NCI-H1092 (cell line): ENCODE results near the gene CNKSR1.

Experiments
- DNase-seq: peaks from one replicate; lab custom pipeline; 2025; lab: John Stamatoyannopoulos, UW

Gene CNKSR1

GRCh38 chr1:26184883-26185282 lies 7.6 kb downstream of the CNKSR1 start:
- no peak for DNase-seq

GRCh38 chr1:26187882-26188281 lies 10.6 kb downstream of the CNKSR1 start:
- DNase-seq = no peak

GRCh38 chr1:26188477-26188876 lies 11.2 kb downstream of the CNKSR1 start:
- DNase-seq = no peak

- DNase-seq = no peak
Observed at GRCh38 chr1:26189331-26189730, 12.0 kb downstream of the CNKSR1 start.

- DNase-seq = no peak
Observed at GRCh38 chr1:26189751-26190275, 12.5 kb downstream of the CNKSR1 start.

- DNase-seq = peak; percentile 34
Observed at GRCh38 chr1:26190373-26190987, 13.2 kb downstream of the CNKSR1 start, which contains the start of gene CATSPER4. Gene CATSPER4 (plus strand): TSS chr1:26190602. CDS start chr1:26190628, 26 bp downstream.

GRCh38 chr1:26191739-26192138 lies 14.4 kb downstream of the CNKSR1 start:
- no peak for DNase-seq

- DNase-seq = no peak
Observed at GRCh38 chr1:26195805-26196204, 18.5 kb downstream of the CNKSR1 start.

- DNase-seq = no peak
Observed at GRCh38 chr1:26197301-26197700, 20.0 kb downstream of the CNKSR1 start.

- DNase-seq = no peak
Observed at GRCh38 chr1:26197813-26198212, 20.5 kb downstream of the CNKSR1 start.

- no peak for DNase-seq
Observed at GRCh38 chr1:26200413-26200812, 23.1 kb downstream of the CNKSR1 start.

- no peak for DNase-seq
Observed at GRCh38 chr1:26203642-26204318, 26.5 kb downstream of the CNKSR1 start.

- DNase-seq = no peak
Observed at GRCh38 chr1:26210147-26210870, 33.0 kb downstream of the CNKSR1 start.

- DNase-seq = no peak
Observed at GRCh38 chr1:26212726-26213125, 35.4 kb downstream of the CNKSR1 start.

- DNase-seq = no peak
Observed at GRCh38 chr1:26213335-26213905, 36.1 kb downstream of the CNKSR1 start.

GRCh38 chr1:26215246-26215645 lies 38.0 kb downstream of the CNKSR1 start:
- no peak for DNase-seq

- DNase-seq = peak; percentile 9
Observed at GRCh38 chr1:26218906-26219494, 41.7 kb downstream of the CNKSR1 start.

GRCh38 chr1:26220199-26220912 lies 43.1 kb downstream of the CNKSR1 start:
- DNase-seq = no peak

- no peak for DNase-seq
Observed at GRCh38 chr1:26221094-26221493, 43.8 kb downstream of the CNKSR1 start.

- no peak for DNase-seq
Observed at GRCh38 chr1:26224606-26225005, 47.3 kb downstream of the CNKSR1 start.

- DNase-seq = peak; percentile 14
Observed at GRCh38 chr1:26225033-26225831, 47.9 kb downstream of the CNKSR1 start.
